ENCODE measurements around the gene REXO5.
A peak's percentile ranks its signal among the peaks of the same experiment; 100 is the strongest.
"Not testable (repeated sequence)": the region's sequence is repeated elsewhere in the genome, so short reads cannot be mapped to it uniquely, and the experiment has no call there.

Gene REXO5

DNA sequence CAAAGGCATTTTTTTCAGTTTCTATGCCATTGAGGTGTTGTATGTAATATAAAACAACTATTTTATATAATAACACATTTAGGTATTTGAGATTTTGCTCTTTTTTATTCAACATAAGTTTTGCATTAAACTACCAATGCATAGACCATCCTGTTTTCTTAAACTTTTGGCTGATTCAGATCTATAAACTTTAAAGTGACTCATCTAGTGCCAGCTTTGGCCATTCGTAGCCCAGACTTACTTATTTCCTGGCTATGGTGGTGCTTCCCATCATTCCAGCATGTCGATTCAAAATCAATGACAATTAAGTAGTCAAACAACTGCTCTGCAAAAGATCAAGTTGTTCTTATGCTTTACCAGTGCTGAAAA is 3.2 kb upstream of the REXO5 start:
- DNase-seq (ENCODE audit: low spot score), result no peak

DNA sequence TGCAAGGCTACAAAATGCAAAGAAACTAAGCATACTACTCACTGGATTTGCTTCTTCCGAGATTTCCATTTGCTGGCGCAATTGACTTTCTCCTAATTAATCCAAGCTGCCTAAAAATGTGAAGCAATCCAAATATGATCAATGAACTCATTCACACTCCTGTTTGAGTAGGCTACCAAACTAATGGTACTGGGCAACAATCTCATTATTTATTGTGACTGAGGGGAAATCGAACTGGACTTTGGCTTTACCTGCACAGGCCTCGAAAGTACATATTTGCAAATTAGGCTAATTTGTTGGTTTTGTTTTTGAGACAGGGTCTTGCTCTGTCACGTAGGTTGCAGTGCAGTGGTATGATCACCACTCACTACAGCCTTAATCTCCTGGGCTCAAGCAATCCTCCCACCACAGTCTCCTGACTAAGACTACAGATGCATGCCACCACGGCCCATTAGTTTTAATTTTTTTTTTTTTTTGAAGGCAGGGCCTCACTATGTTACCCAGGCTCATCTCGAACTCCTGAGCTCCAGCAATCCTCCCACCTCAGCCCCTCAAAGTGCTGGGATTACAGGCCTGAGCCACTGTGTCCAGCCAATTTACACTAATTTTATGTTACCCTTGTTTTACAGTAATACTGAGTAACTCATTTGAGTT is 2.6 kb upstream of the REXO5 start:
- DNase-seq (ENCODE audit: low spot score), result no peak

DNA sequence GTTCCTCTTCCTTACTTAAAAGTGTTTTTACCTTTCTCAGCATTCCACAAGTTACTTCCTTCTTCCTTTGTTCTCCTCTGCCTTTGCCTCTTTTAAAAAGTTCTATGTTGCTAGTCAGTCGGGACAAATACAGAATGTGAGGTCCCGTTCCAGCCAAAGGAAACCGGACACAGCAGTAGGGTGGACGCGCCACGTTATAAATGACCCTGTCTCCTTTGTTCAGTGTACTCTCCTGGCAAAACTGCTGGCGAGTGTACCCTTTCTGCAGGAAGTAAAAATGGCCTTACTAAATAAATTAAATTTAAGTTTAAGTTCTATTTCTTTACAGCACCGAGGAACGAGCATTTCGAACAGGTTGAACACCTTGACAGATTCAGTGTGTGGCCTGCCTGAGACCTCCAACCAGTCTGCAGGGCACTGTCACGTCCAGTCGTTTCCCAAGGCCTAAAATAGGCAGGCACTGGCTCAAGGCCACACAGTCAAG is 601 bp upstream of the REXO5 start:
- not testable (repeated sequence) for DNase-seq (ENCODE audit: low spot score)

DNA sequence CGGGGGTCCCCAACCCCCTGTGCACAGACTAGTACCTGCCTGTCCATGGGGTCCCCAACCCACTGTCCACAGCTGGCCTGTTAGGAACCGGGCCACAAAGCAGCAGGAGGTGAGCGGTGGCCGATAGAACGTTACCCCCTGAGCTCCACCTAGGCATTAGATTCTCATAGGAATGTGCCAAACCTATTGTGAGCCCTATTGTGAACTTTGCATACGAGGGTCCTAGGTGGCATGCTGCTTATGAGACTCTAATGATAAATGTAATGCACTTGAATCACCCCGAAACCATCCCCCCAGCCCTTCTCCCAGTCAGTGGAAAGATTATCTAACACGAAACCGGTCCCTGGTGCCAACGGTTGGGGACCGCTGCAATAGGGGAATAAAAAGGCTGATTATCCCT is 1.5 kb downstream of the REXO5 start:
- DNase-seq (ENCODE audit: low spot score), result no peak

DNA sequence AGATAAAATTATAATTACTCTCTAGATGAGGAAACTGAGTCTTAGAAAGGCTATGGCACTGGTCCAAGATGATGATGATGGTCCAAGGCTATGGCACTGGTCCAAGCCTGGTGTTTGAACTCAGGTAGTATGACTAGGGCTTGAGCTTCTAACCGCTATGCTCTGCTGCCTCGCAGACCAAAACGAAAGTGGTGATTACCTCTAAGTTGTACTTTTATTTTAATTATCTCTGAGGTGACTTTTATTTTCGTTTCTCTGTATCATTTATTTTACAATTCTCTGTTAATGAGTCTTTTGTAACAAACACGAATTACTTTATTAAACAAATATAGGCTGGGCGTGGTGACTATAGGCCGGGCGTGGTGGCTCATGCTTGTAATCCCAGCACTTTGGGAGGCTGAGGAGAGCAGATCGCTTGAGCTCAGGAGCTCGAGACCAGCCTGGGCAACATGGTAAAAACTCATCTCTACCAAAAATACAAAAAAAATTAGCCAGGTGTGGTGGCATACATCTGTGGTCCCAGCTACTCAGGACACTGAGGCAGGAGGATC is 5.6 kb downstream of the REXO5 start:
- DNase-seq (ENCODE audit: low spot score), result no peak

DNA sequence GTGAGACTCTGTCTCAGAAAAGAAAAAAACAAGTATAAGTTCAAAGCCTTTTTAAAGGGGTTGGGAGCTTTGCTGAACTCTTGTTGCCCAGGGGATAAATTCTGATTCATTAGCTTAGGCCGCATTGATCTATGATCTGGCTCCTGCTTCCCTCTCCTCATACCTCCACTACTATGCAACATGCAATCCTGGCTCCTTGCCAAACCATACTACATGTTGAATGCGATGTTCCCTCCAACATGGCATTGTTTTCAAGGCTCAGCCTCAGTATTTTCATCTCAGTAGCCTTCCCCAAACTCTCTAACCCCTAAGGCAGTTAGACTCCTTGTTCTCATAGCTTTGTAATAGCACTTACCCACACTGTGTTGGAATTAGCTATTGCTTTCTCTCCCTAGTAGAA is 6.2 kb downstream of the REXO5 start:
- DNase-seq (ENCODE audit: low spot score), result no peak

DNA sequence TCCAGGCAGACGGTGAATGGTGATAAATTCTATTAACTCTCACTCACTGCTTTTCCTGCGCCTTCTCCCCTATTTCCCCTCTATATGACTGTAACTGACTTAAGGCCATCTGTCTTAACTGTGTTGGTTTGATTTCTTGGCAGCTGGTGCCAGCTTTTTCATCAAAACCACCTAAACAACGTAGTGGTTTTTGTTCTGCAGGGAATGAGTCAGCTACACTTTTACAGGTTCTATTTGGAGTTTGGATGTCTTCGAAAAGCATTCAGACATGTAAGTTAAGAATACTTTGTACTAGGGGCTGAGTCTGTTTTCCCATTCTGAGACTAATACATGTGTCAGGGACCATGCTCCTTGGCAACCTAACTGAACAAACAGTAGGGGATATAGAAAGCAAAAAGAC is 8.5 kb downstream of the REXO5 start:
- no peak for DNase-seq (ENCODE audit: low spot score)

DNA sequence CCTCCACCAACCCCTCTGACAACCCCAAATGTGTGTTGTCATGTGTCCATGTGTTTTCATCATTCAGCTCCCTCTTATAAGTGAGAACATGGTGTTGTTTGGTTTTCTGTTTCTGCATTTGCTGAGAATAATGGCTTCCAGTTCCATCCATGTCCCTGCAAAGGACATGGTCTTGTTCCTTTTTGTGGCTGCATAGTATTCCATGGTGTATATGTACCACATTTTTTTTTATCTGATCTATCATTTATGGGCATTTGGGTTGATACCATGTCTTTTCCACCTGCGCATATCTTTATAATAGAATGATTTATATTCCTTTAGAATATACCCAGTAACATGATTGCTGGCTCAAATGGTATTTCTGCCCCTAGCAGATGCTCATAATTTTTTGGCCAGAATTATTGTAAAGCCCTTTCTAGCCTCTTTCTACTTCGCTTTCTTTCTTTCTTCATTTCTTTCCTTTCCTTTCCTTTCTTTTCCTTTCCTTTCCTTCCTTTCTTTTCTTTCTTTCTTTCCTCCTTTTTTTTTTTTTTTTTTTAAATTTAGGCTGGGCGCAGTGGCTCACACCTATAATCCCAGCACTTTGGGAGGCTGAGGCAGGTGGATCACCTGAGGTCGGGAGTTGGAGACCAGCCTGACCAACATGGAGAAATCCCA is 12.7 kb downstream of the REXO5 start:
- DNase-seq (ENCODE audit: low spot score), result no peak

DNA sequence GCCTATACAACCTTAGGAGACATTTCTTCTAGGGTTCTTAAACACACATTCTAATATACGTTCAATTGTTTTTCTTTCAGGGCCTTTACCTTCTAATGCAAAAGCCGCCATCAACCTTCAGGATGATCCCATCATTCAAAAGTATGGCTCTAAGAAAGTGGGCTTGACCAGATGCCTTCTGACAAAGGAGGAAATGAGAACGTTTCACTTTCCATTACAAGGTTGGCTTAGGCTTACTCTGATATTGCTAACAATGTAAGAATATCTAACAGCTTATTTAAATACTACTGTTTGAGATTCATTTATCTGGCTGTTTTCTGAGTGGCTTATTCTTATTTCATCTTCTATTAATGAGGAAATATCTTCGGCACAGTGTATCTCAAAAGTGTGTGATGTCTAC is 15.4 kb downstream of the REXO5 start:
- no peak for DNase-seq (ENCODE audit: low spot score)

DNA sequence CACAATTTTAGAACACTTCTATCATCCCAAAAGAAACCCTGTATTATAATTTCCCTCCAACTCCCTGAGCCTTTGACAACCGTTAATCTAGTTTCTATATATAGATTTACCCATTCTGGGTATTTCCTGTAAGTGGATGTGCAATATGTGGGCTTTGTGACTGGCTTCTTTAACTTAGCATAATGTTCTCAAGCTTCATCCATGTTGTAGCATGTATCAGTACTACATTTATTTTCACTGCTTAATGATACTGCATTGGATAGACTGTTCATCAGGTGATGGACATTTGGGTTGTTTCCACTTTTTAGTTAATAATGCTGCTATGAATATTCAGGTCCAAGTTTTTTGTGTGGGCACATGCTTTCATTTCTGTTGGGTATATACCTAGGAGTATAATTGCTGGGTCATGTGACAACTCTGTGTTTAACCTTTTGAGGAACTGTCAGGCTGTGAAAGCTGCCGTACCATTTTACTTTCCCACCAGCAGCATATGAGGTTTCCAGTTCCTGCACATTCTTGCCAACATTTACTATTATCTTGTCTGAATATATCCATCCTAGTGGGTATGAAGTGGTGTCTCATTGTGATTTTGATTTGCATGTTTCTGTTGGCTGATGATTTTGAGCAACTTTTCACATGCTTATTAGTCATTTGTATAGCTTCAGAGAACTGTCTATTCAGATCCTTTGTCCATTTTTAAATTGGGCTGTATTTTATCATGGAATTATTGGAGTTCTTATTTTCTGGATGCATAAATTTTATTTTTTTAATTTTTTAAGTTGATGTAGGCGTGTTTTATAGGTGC is 16.4 kb downstream of the REXO5 start:
- DNase-seq (ENCODE audit: low spot score), result no peak

DNA sequence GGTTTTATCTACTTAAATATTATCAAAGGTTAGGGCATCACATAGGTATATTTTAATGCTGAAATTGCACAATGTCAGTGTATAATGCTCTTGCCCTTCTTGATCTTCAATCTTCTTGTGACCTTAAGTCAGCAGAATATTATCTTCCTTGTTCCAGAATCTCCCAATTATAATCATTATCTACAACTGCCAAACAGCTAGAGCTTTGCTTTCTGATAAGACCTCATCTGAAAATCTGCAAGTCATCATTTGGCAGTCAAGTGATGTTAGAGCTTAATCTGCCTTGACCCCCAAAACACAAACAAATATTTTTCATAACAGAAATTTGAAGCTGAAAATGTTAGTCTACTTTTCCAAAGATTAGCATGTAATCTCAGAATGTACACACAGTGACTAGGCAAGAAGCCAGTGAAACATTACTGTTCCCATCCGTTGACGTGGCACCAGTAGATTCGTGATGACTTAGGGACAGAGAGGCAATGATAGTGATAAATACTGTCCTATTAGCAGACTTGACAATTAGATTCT is 19.8 kb downstream of the REXO5 start:
- DNase-seq (ENCODE audit: low spot score), result no peak

DNA sequence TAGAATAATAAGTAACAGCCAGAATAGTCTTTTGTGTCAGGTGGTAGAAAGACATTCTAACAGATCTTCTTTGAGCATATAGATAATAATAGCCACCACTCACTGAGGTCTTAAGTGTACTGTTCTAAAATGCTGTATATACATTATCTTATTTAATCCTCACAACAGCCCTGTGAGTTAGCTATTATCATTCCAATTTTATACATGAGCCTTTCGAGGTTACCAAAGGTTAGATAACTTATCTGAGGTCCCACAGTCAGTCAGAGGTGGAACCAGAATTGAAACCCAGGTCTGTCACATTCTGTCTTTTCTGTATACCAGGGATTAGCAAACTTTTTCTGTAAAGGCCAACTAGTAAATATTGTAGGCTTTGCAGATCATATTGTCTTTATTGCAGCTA is 23.2 kb downstream of the REXO5 start:
- DNase-seq (ENCODE audit: low spot score), result no peak

DNA sequence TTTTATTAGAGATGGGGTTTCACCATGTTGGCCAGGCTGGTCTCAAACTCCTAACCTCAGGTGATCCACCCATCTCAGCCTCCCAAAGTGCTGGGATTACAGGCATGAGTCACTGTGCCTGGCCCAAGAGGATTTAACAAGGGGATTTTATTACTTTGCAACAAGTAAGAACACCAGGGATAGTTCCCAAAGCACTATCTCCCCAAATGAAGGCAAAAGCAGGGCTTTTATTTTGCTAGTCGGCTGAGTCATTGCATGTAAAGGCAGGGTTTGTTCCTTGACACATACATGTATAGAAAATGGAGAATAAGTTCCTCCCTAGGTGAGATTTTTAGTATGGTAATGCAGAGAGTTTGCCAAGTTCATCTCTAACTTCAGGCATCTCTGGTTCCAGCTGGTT is 24.0 kb downstream of the REXO5 start:
- no peak for DNase-seq (ENCODE audit: low spot score)

DNA sequence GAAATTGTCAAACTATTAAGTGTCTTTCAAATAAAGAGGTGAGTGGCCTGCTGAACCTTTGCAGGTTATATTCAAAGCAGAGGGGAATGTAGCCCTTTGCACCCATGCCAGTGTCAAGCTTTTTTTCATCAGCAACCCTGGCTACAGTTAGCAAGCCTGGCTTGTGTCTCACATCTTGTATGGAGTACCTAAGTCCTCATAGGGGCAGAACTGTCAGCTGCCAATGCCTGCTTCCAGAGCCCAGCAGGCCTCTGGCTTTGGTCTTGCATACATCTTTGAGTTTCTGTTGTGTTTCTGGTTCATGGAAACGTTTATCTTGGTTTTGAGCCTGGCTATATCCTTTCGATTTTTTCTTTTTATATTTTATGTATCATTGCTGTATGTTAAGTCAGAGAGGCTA is 26.8 kb downstream of the REXO5 start:
- DNase-seq (ENCODE audit: low spot score), result no peak

DNA sequence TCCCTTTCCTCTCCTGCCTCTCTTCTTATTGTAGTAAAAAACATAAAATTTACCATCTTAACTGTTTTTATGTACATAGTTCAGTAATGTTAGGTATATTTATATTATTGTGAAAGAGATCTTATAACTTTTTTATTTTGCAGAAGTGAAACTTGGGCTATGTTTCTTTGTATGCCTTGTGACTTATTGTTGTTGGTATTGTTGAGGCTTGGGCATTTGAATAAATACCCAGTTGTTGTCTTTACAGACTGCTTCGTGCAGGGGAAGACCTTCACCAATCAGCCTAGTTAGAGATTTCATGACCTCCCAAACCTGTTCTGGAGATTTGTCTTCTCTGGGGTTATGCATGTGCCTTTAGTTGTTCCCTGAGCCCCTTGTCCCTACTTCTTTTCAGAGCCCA is 31.9 kb downstream of the REXO5 start:
- no peak for DNase-seq (ENCODE audit: low spot score)

DNA sequence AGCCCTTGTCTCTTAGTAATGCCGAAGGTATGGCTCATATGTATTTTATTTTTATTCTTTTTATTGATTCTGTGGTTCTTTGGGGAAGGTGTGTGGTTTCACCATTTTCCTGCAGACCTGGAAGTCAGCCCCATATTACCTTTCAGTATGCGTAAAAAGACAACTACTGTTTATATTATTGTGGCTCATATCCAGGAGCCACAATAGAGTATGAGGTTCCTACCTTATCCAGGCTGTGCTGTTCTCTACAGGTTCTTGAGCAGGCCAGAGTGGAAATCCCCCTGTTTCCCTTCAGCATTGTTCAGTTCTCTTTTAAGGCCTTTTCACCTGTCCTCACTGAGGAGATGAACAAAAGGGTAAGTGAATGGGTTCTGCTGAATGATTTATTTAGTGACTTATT is 33.2 kb downstream of the REXO5 start:
- no peak for DNase-seq (ENCODE audit: low spot score)

DNA sequence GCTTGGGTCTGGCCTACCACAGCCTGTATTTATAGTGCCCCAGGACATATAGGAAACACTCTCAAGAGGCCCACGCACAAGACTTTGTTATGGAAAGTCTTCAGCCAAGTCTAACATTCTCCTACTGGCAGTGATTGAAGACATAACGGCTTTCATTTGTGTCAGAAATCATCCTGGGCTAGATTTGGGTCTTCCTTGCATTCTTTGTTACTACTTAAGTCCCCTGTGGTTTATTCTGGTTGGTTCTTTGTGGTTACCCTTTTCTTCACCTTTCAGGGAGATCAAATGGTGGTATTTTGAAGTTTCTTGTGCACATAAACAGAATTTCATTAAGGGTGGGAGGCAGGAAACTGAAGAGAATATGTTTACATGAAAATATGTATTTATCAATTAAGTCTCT is 37.7 kb downstream of the REXO5 start:
- no peak for DNase-seq (ENCODE audit: low spot score)

DNA sequence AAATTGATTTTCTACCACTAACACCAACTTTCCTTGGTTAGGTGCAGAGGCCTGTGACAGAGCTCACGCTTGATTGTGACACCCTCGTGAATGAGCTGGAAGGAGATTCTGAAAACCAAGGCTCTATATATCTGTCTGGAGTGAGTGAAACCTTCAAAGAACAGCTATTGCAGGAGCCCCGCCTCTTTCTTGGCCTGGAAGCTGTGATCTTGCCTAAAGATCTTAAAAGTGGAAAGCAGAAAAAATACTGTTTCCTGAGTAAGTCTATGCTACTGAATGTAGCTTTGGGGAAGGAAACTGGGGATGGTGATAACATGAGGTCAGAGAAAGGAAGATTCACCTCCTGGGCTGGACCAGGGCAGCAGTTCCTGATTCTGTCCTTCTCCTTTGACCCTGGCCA is 38.3 kb downstream of the REXO5 start:
- DNase-seq (ENCODE audit: low spot score), result no peak

DNA sequence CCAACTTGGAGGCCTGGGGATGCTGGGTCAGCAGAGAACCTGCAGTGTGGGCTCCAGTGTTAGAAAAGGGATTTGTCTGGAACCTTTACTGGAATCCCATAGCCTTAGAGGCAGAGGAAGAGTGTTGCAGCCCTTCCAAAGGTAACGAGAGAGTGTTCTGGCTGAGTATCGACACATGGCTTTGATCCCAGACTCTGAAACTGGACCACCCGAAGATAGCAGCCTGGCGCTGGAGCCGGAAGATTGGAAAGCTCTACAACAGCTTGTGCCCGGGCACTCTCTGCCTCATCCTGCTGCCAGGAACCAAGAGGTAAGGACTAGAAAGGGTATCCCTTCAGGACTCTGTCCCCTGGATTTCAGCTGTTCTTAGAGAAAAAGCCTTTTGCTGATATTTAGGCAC is 39.7 kb downstream of the REXO5 start:
- no peak for DNase-seq (ENCODE audit: low spot score)

DNA sequence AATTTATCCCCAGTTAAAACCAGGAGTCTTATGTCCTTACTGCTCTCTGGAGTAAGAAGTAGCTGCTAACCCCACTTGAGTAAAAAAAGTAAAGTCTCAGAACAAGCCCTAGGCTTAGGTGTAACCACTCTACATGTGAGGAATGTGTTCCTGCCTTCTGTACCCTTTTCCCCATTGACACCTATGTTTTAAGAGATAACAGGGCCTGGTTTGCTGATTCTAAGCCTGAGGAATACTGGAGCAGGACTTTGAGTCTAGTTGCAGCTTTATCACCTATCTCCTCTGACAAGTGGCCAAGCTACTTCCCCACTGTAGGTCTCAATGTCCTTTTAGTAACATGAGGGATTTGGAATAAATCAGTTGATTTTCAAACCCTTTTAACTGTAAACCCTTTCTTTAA is 40.2 kb downstream of the REXO5 start:
- DNase-seq (ENCODE audit: low spot score), result no peak

DNA sequence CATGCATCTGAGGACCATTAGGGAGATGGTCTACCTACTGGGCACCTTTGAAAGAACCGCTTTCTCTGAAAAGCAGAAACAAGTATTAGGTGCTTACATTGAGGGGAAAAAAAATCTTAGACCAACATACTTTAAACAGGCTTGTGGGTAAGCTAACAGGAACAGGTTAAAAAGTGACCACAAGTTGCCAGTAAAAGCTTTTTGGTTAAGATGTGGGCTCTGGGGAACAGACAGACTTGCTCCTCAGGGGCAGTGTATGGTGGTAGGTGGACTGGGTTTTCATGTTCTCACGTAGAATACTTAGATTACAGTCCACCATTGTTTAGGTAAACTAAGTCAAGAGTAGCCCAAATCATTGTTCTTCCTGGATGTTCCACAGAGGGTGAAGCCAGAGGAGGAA is 41.2 kb downstream of the REXO5 start:
- no peak for DNase-seq (ENCODE audit: low spot score)

DNA sequence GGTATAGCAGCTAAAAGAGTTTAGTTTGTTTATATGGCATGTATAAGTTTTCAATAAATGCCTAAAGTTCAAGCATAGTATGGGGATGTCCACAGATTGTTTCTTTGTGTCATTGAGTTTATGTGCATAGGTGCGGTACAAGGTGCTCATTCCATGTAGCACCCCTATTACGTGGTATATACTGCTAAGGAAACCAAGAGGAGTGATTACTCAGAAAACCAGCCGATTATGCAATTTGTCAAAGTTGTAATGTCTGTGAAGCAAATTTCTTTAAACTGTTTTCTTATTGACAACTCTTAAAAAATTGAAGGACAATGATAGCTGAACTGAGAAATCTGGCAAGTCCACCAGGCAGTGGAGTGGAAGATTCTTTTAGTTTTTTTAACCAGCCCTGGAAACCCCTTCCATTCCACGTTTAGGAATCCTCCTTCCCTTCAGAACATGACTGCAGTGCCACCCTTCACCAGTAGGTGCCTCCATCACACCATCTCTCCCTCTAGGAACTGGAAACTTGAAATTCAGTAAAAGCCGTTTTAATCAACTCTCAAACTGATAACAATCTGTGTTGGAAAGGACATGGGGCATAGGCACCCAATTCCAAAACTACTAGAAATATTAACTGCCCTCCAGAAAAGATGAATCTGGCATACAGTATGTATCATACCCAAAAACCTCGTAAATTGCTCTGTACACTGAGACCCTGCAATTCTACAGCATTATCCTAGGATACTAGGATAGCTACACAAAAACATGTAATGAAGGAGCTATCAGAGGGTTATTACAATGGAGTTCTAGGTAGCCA is 43.5 kb downstream of the REXO5 start:
- peak; percentile 64 for DNase-seq (ENCODE audit: low spot score)
